Right lobe of liver (tissue), 4 donors: ENCODE data around the gene GTF2I.

ENCODE experiments used
- POLR2A ChIP-seq: fragments of 450-650 bp; IDR thresholded peaks from one replicate; pipeline ENCODE4 v1.6.1; 2017; ENCODE audit warnings: antibody characterized with exemption, mild to moderate bottlenecking
- TF ChIP-seq, protein P1 (sequence below), 4 donors: fragments of 200-600 bp in 3 of 4; fragments of 450-650 bp in 1 of 4; IDR thresholded peaks; one replicate each; pipeline versions ENCODE4 v1.5.1 to v1.8.0; 2016 to 2022; ENCODE audit warnings: antibody characterized with exemption in 4 of 4, mild to moderate bottlenecking in 2 of 4
- donor health status: DM: no; HTN: no; CAD: no.
- donor health status: DM: no; HTN: no; CAD: no.
- donor health status: DM: no; HTN: yes; CAD: no.

DNA sequence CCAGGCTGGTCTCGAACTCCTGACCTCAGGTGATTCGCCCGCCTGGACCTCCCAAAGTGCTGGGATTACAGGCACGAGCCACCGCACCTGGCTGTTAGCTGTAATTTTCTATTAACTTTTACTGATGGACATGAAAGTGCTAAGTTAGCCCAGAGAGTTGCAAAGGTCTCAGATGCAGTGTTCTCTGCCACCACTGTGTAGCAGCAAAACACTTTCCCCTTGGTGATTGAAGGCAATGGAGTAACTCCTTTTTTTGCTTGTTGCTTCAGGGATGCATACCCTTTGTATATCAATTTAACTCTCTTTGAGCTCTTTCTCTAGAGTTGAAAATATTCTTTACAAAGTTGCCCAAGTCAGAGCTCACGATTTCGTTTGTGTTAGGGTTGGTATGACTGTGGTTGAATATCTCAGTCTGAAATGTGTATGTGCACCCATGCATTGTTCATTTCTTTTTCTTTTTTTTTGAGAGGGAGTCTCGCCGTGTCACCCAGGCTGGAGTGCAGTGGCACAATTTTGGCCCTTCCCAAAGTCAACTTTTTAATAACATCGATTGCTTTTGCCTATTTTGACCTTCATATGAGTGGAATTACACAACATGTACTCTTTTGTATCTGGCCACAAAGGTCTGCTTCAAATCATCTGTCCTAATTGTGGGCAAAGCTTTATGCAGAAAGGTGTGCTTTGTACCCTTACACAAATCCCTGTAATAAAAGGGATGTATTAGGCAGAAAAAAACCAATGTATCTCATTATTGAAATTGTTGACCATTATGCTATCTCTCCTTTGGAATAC, 52.6 kb downstream of the GTF2I start:
- TF ChIP-seq, protein P1, sequence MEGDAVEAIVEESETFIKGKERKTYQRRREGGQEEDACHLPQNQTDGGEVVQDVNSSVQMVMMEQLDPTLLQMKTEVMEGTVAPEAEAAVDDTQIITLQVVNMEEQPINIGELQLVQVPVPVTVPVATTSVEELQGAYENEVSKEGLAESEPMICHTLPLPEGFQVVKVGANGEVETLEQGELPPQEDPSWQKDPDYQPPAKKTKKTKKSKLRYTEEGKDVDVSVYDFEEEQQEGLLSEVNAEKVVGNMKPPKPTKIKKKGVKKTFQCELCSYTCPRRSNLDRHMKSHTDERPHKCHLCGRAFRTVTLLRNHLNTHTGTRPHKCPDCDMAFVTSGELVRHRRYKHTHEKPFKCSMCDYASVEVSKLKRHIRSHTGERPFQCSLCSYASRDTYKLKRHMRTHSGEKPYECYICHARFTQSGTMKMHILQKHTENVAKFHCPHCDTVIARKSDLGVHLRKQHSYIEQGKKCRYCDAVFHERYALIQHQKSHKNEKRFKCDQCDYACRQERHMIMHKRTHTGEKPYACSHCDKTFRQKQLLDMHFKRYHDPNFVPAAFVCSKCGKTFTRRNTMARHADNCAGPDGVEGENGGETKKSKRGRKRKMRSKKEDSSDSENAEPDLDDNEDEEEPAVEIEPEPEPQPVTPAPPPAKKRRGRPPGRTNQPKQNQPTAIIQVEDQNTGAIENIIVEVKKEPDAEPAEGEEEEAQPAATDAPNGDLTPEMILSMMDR (IDR thresholded peaks at IDR 0.05): peak; percentile 35 to 58 (median 44)
- no peak for TF ChIP-seq POLR2A
